ENCODE results near the gene DDX18.

The DDX18 gene

DNA sequence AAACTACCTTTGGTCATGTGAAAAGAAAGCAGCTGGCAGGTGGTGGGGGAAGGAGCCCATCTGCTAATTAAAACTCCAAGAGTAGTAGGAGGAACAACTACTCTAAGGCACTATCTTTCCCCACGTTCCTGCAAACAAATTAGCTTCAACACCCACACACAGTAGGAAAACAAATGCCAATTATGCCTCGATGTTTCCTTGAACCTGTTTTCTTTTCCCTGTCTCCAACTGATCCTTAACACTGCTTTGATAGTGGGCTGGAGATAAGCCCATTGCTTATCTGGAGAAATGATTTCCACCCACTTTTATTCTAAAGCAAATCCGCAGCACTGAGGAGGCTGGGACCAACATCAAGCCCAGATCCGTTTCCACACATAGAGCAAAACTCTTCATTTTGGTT, 36.0 kb downstream of the DDX18 start:
- TF ChIP-seq, protein P1, sequence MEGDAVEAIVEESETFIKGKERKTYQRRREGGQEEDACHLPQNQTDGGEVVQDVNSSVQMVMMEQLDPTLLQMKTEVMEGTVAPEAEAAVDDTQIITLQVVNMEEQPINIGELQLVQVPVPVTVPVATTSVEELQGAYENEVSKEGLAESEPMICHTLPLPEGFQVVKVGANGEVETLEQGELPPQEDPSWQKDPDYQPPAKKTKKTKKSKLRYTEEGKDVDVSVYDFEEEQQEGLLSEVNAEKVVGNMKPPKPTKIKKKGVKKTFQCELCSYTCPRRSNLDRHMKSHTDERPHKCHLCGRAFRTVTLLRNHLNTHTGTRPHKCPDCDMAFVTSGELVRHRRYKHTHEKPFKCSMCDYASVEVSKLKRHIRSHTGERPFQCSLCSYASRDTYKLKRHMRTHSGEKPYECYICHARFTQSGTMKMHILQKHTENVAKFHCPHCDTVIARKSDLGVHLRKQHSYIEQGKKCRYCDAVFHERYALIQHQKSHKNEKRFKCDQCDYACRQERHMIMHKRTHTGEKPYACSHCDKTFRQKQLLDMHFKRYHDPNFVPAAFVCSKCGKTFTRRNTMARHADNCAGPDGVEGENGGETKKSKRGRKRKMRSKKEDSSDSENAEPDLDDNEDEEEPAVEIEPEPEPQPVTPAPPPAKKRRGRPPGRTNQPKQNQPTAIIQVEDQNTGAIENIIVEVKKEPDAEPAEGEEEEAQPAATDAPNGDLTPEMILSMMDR (IDR thresholded peaks at IDR 0.05; ENCODE audit: control extremely low read depth, extremely low read depth, low read depth, missing control alignments) = no peak
- ChIA-PET POLR2A (no interaction called here), CTCF (interaction anchor here (0.8 to 1.1 kb wide), 2 partner anchors 14 to 36 kb away, joined by 3 to 5 read pairs; partner anchors contain the start of gene DDX18)
- DNase-seq (ENCODE audit: extremely low spot score) = no peak

DNA sequence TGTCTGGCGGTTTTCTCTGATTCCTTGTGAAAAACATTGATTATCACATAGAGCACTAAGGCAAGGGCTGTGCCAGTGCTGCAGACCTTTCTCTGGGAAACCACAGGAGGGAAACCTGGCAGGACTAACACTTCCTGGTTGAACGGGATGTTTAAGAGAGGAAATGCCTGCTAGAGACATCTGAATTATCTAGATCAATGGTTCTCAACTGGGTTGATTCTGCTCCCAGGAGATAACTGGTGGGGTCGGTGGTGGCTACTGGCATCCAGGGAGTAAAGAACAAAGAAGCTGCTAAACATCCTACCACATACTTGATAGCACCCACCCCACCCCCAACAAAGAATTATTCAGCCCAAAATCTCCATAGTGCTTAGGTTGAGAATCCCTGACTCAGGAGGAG, 37.5 kb downstream of the DDX18 start:
- ChIA-PET CTCF (no interaction called here), POLR2A (no interaction called here)
- DNase-seq (ENCODE audit: extremely low spot score) = no peak
- TF ChIP-seq, protein P1 (IDR thresholded peaks at IDR 0.05; ENCODE audit: control extremely low read depth, extremely low read depth, low read depth, missing control alignments) = no peak

DNA sequence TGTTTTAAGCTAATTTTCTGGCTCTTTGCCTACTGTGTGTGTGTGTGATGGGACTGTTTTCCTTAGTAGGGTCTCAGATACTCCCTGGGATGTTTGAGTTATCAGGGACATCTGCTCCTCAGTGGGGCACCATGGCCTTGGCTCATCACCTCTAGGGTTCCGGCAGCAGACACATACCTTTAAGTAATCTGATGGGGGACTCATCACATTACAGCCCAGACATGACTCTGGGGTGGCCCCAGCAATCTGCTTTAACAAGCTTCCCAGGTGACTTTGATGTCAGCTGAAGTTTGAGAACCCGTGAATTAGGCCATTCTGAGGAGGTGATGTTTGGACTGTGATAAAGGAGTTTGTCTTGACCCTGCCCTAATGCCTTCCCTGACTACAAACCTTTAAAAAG, 38.8 kb downstream of the DDX18 start:
- TF ChIP-seq, protein P1 (IDR thresholded peaks at IDR 0.05; ENCODE audit: control extremely low read depth, extremely low read depth, low read depth, missing control alignments) = no peak
- DNase-seq (ENCODE audit: extremely low spot score) = no peak
- CTCF ChIA-PET = interaction anchor here (0.8 to 2.4 kb wide), 6 partner anchors 9 to 39 kb away, joined by 3 to 8 read pairs (median 3); partner anchors contain the start of gene DDX18
- POLR2A ChIA-PET = no interaction called here

DNA sequence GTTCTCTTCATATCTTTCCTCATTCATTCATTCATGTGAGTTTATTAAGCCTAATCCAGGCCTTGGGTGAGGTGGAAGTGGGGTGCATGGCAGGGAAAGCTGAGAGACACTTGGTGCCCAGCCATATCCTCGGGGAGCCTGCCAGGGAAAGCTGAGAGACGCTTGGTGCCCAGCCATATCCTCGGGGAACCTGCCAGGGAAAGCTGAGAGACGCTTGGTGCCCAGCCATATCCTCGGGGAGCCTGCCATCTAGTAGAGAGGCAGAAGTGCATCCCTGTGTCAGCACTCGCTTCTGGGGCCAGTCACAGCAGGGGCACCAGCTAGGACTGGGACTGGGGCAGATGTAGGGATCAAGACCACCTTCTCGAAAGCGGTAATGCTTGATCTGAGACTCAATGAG, 39.4 kb downstream of the DDX18 start:
- TF ChIP-seq, protein P1 (IDR thresholded peaks at IDR 0.05; ENCODE audit: control extremely low read depth, extremely low read depth, low read depth, missing control alignments) = no peak
- DNase-seq (ENCODE audit: extremely low spot score) = no peak
- CTCF ChIA-PET = interaction anchor here (0.8 to 2.4 kb wide), 4 partner anchors 9 to 12 kb away, joined by 3 to 8 read pairs (median 3); no protein-coding TSS in a partner anchor
- POLR2A ChIA-PET = no interaction called here

DNA sequence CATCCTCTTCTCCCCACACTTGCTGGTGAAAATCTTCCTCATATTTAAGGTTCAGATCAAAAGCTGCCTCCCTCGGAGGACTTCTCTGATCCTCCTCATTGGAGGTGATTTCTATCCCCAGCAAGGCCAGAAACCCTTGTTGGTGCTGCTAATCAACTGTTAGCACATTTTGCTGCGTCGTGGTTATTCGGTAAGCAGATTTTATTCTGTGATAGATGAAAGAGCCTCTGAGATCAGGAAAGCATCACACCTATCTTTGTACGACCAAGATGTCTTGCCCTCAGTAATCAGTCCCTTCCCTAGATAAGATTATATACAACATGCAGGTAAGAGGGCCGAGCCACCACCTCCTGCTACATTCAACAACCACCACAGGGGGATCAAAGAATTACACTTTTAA, 40.1 kb downstream of the DDX18 start:
- POLR2A ChIA-PET = no interaction called here
- TF ChIP-seq, protein P1 (IDR thresholded peaks at IDR 0.05; ENCODE audit: control extremely low read depth, extremely low read depth, low read depth, missing control alignments) = no peak
- no peak for DNase-seq (ENCODE audit: extremely low spot score)
- CTCF ChIA-PET = interaction anchor here (2.4 kb wide), 1 partner anchor 10 kb away, joined by 8 read pairs; no protein-coding TSS in a partner anchor

DNA sequence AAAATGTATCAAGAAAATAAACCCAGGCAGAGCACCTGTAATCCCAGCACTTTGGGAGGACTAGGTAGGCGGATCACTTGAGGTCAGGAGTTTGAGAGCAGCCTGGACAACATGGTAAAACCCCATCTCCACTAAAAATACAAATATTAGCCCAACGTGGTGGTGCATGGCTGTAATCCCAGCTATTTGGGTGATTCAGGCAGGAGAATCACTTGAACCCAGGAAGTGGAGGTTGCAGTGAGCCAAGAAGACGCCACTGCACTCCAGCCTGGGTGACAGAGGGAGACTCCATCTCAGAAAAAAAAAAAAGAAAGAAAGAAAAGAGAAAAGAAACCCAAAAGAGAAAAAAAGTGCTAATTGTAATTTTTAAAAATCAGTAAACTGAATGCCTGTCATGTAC, 41.4 kb downstream of the DDX18 start:
- TF ChIP-seq, protein P1 (IDR thresholded peaks at IDR 0.05; ENCODE audit: control extremely low read depth, extremely low read depth, low read depth, missing control alignments) = no peak
- ChIA-PET POLR2A (no interaction called here), CTCF (interaction anchor here (1.0 to 1.7 kb wide), 4 partner anchors 9 to 148 kb away, joined by 4 to 6 read pairs (median 4); partner anchors contain the start of gene DDX18)
- no peak for DNase-seq (ENCODE audit: extremely low spot score)
